HEK293 (cell line): ENCODE data around the gene APOBR.

ENCODE experiments used
- MEIS1 ChIP-seq: sonication (generic); formaldehyde crosslinking; IDR thresholded peaks from 2 replicates; pipeline ENCODE4 v1.8.1; 2022; ENCODE audit warnings: missing genetic modification reagents, mild to moderate bottlenecking, borderline replicate concordance
- SCRT1 ChIP-seq: fragments of 450-650 bp; formaldehyde crosslinking; IDR thresholded peaks from 2 replicates; pipeline ENCODE4 v1.5.1; 2016; ENCODE audit warnings: missing biosample characterization, missing genetic modification characterization, borderline replicate concordance
- SETDB1 ChIP-seq: IDR thresholded peaks from one replicate; pipeline ENCODE4 v1.6.1; 2017; ENCODE audit warnings: mild to moderate bottlenecking, low read length, moderate library complexity, mixed read lengths; ENCODE audit not compliant: insufficient read length
- ZBTB17 ChIP-seq: fragments of 450-650 bp; formaldehyde crosslinking; IDR thresholded peaks from 2 replicates; pipeline ENCODE4 v1.5.1; 2016; ENCODE audit warnings: missing biosample characterization, missing genetic modification characterization
- ZBTB7A ChIP-seq: fragments of 450-650 bp; formaldehyde crosslinking; IDR thresholded peaks from 2 replicates; pipeline ENCODE4 v1.5.1; 2016; ENCODE audit warnings: low read depth, missing biosample characterization, missing genetic modification characterization
- ZFP41 ChIP-seq: fragments of 450-650 bp; formaldehyde crosslinking; IDR thresholded peaks from 2 replicates; pipeline ENCODE4 v1.5.1; 2016; ENCODE audit warnings: missing biosample characterization, missing genetic modification characterization, borderline replicate concordance
- ZIC2 ChIP-seq: fragments of 450-650 bp; formaldehyde crosslinking; IDR thresholded peaks from 2 replicates; pipeline ENCODE4 v1.5.1; 2016; ENCODE audit warnings: missing biosample characterization, missing genetic modification characterization
- ZNF132 ChIP-seq: fragments of 450-650 bp; formaldehyde crosslinking; IDR thresholded peaks from 2 replicates; pipeline ENCODE4 v1.5.1; 2017; ENCODE audit warnings: missing biosample characterization, missing genetic modification characterization, borderline replicate concordance
- ZNF140 ChIP-seq: fragments of 450-650 bp; formaldehyde crosslinking; IDR thresholded peaks from 2 replicates; pipeline ENCODE4 v1.5.1; 2016; ENCODE audit warnings: missing biosample characterization, missing genetic modification characterization
- ZNF157 ChIP-seq: fragments of 450-650 bp; formaldehyde crosslinking; IDR thresholded peaks from 2 replicates; pipeline ENCODE4 v1.5.1; 2016; ENCODE audit warnings: missing biosample characterization, missing genetic modification characterization
- ZNF202 ChIP-seq: fragments of 450-650 bp; formaldehyde crosslinking; IDR thresholded peaks from 2 replicates; pipeline ENCODE4 v1.5.1; 2016; ENCODE audit warnings: missing biosample characterization, missing genetic modification characterization, borderline replicate concordance
- ZNF311 ChIP-seq: fragments of 450-650 bp; formaldehyde crosslinking; IDR thresholded peaks from 2 replicates; pipeline ENCODE4 v1.5.1; 2017; ENCODE audit warnings: missing biosample characterization, missing genetic modification characterization, borderline replicate concordance
- ZNF350 ChIP-seq: fragments of 450-650 bp; formaldehyde crosslinking; IDR thresholded peaks from 2 replicates; pipeline ENCODE4 v1.5.0; 2017; ENCODE audit warnings: missing biosample characterization, mild to moderate bottlenecking, missing genetic modification characterization
- ZNF366 ChIP-seq: fragments of 450-650 bp; formaldehyde crosslinking; conservative IDR thresholded peaks from 2 replicates; pipeline ENCODE4 v1.5.1; 2016; ENCODE audit warnings: missing biosample characterization, missing genetic modification characterization
- ZNF37A ChIP-seq: fragments of 450-650 bp; IDR thresholded peaks from 2 replicates; pipeline ENCODE4 v1.5.1; 2018; ENCODE audit warnings: missing biosample characterization, missing genetic modification characterization
- ZNF416 ChIP-seq: fragments of 450-650 bp; formaldehyde crosslinking; IDR thresholded peaks from 2 replicates; pipeline ENCODE4 v1.5.1; 2016; ENCODE audit warnings: missing biosample characterization, missing genetic modification characterization
- ZNF473 ChIP-seq: fragments of 450-650 bp; formaldehyde crosslinking; IDR thresholded peaks from 2 replicates; pipeline ENCODE4 v1.5.1; 2017; ENCODE audit warnings: missing biosample characterization, missing genetic modification characterization
- ZNF555 ChIP-seq: fragments of 450-650 bp; formaldehyde crosslinking; conservative IDR thresholded peaks from 2 replicates; pipeline ENCODE4 v1.5.1; 2017; ENCODE audit warnings: missing biosample characterization, mild to moderate bottlenecking, missing genetic modification characterization, inconsistent platforms
- ZNF558 ChIP-seq: fragments of 450-650 bp; formaldehyde crosslinking; IDR thresholded peaks from 2 replicates; pipeline ENCODE4 v1.5.1; 2016; ENCODE audit warnings: missing biosample characterization, missing genetic modification characterization
- ZNF610 ChIP-seq: fragments of 450-650 bp; formaldehyde crosslinking; IDR thresholded peaks from 2 replicates; pipeline ENCODE4 v1.5.1; 2016; ENCODE audit warnings: missing biosample characterization, missing genetic modification characterization, borderline replicate concordance
- ZNF664 ChIP-seq: fragments of 450-650 bp; formaldehyde crosslinking; IDR thresholded peaks from 2 replicates; pipeline ENCODE4 v1.5.1; 2016; ENCODE audit warnings: missing biosample characterization, missing genetic modification characterization
- ZNF843 ChIP-seq: fragments of 450-650 bp; formaldehyde crosslinking; IDR thresholded peaks from 2 replicates; pipeline ENCODE4 v1.5.1; 2016; ENCODE audit warnings: missing biosample characterization, missing genetic modification characterization
- TF ChIP-seq, protein P1 (sequence below): fragments of 450-650 bp; formaldehyde crosslinking; IDR thresholded peaks from 2 replicates; pipeline ENCODE4 v1.5.1; 2016; ENCODE audit warnings: missing biosample characterization, missing genetic modification characterization
- TF ChIP-seq, protein P2 (sequence below): fragments of 450-650 bp; formaldehyde crosslinking; IDR thresholded peaks from 2 replicates; pipeline ENCODE4 v1.5.1; 2017; ENCODE audit warnings: missing biosample characterization, mild to moderate bottlenecking, missing genetic modification characterization, moderate library complexity
- TF ChIP-seq, protein P3 (sequence below): fragments of 450-650 bp; IDR thresholded peaks from 2 replicates; pipeline ENCODE4 v1.5.1; 2018; ENCODE audit warnings: missing biosample characterization, mild to moderate bottlenecking, missing genetic modification characterization
- TF ChIP-seq, protein P4 (sequence below): fragments of 450-650 bp; formaldehyde crosslinking; conservative IDR thresholded peaks from 2 replicates; pipeline ENCODE4 v1.5.1; 2016; ENCODE audit warnings: low read depth, missing biosample characterization, missing genetic modification characterization
- TF ChIP-seq, protein P5 (sequence below): fragments of 450-650 bp; formaldehyde crosslinking; IDR thresholded peaks from 2 replicates; pipeline ENCODE4 v1.5.1; 2016; ENCODE audit warnings: missing biosample characterization, missing genetic modification characterization, borderline replicate concordance

Gene APOBR

DNA sequence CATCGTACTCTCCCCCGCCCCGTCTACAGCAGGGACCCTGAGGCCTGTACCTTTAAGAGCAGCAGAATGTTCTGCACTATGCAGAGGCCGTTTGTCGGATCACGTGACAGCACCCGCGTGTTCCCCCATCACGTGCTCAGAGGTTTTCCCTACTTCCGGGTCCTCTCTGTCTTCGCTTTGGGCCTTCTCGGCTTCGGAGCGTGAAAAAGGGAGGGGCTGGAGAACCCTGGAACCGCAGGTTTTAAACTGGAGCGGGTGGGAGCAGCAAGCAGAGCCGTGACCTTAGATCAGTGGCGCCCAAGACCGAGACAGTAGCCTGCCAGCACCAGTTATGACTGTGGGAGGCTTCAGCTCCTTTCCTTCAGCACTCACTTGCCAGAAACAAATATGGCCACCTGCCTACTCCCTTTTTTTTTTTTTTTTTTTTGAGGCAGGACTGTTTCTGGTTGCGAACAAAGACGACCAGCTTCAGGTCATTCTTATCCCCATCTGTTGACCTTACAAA is 2.4 kb upstream of the APOBR start, which contains the start of gene CLN3 (continued):
- TF ChIP-seq ZNF473 (tag by site-specific recombination) (no peak), ZNF132 (tag by site-specific recombination) (no peak), ZNF843 (tag by site-specific recombination) (peak; percentile 49; the same call in 1 of the 2 replicates), ZNF37A (tag by site-specific recombination) (no peak), ZIC2 (tag by site-specific recombination) (no peak), SETDB1 (no peak), ZNF366 (no peak; the same call in 1 of the 2 replicates), ZNF416 (tag by site-specific recombination) (no peak), ZNF555 (tag by site-specific recombination) (no peak), SCRT1 (no peak), ZNF350 (no peak), ZBTB17 (tag by site-specific recombination) (peak; percentile 97), ZNF558 (tag by site-specific recombination) (no peak), ZBTB7A (no peak; the same call in 1 of the 2 replicates), ZNF610 (tag by site-specific recombination) (0 out of 2 replicates have a peak, but pooled peaks have one; percentile 27), ZNF664 (tag by site-specific recombination) (peak; percentile 33; the same call in 1 of the 2 replicates), ZNF157 (tag by site-specific recombination) (no peak), ZNF311 (tag by site-specific recombination) (no peak), MEIS1 (CRISPR knock-in tag) (no peak), ZFP41 (tag by site-specific recombination) (no peak), ZNF202 (tag by site-specific recombination) (no peak), ZNF140 (tag by site-specific recombination) (no peak)
- TF ChIP-seq, protein P1, sequence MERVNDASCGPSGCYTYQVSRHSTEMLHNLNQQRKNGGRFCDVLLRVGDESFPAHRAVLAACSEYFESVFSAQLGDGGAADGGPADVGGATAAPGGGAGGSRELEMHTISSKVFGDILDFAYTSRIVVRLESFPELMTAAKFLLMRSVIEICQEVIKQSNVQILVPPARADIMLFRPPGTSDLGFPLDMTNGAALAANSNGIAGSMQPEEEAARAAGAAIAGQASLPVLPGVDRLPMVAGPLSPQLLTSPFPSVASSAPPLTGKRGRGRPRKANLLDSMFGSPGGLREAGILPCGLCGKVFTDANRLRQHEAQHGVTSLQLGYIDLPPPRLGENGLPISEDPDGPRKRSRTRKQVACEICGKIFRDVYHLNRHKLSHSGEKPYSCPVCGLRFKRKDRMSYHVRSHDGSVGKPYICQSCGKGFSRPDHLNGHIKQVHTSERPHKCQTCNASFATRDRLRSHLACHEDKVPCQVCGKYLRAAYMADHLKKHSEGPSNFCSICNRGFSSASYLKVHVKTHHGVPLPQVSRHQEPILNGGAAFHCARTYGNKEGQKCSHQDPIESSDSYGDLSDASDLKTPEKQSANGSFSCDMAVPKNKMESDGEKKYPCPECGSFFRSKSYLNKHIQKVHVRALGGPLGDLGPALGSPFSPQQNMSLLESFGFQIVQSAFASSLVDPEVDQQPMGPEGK (tag by site-specific recombination): peak; percentile 31; the same call in 1 of the 2 replicates
- TF ChIP-seq, protein P2, sequence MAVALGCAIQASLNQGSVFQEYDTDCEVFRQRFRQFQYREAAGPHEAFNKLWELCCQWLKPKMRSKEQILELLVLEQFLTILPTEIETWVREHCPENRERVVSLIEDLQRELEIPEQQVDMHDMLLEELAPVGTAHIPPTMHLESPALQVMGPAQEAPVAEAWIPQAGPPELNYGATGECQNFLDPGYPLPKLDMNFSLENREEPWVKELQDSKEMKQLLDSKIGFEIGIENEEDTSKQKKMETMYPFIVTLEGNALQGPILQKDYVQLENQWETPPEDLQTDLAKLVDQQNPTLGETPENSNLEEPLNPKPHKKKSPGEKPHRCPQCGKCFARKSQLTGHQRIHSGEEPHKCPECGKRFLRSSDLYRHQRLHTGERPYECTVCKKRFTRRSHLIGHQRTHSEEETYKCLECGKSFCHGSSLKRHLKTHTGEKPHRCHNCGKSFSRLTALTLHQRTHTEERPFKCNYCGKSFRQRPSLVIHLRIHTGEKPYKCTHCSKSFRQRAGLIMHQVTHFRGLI (tag by site-specific recombination): 0 out of 2 replicates have a peak, but pooled peaks have one; percentile 15
- TF ChIP-seq, protein P3, sequence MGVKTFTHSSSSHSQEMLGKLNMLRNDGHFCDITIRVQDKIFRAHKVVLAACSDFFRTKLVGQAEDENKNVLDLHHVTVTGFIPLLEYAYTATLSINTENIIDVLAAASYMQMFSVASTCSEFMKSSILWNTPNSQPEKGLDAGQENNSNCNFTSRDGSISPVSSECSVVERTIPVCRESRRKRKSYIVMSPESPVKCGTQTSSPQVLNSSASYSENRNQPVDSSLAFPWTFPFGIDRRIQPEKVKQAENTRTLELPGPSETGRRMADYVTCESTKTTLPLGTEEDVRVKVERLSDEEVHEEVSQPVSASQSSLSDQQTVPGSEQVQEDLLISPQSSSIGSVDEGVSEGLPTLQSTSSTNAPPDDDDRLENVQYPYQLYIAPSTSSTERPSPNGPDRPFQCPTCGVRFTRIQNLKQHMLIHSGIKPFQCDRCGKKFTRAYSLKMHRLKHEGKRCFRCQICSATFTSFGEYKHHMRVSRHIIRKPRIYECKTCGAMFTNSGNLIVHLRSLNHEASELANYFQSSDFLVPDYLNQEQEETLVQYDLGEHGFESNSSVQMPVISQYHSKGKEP (tag by site-specific recombination): no peak; the same call in 1 of the 2 replicates
- TF ChIP-seq, protein P4, sequence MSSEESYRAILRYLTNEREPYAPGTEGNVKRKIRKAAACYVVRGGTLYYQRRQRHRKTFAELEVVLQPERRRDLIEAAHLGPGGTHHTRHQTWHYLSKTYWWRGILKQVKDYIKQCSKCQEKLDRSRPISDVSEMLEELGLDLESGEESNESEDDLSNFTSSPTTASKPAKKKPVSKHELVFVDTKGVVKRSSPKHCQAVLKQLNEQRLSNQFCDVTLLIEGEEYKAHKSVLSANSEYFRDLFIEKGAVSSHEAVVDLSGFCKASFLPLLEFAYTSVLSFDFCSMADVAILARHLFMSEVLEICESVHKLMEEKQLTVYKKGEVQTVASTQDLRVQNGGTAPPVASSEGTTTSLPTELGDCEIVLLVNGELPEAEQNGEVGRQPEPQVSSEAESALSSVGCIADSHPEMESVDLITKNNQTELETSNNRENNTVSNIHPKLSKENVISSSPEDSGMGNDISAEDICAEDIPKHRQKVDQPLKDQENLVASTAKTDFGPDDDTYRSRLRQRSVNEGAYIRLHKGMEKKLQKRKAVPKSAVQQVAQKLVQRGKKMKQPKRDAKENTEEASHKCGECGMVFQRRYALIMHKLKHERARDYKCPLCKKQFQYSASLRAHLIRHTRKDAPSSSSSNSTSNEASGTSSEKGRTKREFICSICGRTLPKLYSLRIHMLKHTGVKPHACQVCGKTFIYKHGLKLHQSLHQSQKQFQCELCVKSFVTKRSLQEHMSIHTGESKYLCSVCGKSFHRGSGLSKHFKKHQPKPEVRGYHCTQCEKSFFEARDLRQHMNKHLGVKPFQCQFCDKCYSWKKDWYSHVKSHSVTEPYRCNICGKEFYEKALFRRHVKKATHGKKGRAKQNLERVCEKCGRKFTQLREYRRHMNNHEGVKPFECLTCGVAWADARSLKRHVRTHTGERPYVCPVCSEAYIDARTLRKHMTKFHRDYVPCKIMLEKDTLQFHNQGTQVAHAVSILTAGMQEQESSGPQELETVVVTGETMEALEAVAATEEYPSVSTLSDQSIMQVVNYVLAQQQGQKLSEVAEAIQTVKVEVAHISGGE: peak; percentile 57
- TF ChIP-seq, protein P5, sequence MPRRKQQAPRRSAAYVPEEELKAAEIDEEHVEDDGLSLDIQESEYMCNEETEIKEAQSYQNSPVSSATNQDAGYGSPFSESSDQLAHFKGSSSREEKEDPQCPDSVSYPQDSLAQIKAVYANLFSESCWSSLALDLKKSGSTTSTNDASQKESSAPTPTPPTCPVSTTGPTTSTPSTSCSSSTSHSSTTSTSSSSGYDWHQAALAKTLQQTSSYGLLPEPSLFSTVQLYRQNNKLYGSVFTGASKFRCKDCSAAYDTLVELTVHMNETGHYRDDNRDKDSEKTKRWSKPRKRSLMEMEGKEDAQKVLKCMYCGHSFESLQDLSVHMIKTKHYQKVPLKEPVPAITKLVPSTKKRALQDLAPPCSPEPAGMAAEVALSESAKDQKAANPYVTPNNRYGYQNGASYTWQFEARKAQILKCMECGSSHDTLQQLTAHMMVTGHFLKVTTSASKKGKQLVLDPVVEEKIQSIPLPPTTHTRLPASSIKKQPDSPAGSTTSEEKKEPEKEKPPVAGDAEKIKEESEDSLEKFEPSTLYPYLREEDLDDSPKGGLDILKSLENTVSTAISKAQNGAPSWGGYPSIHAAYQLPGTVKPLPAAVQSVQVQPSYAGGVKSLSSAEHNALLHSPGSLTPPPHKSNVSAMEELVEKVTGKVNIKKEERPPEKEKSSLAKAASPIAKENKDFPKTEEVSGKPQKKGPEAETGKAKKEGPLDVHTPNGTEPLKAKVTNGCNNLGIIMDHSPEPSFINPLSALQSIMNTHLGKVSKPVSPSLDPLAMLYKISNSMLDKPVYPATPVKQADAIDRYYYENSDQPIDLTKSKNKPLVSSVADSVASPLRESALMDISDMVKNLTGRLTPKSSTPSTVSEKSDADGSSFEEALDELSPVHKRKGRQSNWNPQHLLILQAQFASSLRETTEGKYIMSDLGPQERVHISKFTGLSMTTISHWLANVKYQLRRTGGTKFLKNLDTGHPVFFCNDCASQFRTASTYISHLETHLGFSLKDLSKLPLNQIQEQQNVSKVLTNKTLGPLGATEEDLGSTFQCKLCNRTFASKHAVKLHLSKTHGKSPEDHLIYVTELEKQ (tag by site-specific recombination): no peak
